GM12878 (cell line): ENCODE data around the gene CBR4. TPM values are rescaled to one million over a fixed set of nuclear protein-coding genes. Genes with fewer than 3 reads are reported as not detected.

Experiments
- ASH2L ChIP-seq: fragments of 300-600, 200-600 bp; sonication (generic); IDR thresholded peaks from 2 replicates; pipeline ENCODE4 v1.6.1; 2017; ENCODE audit warnings: low read depth, mild to moderate bottlenecking, borderline replicate concordance
- BHLHE40 ChIP-seq, 2 experiments: fragments of 450-650 bp in 1 of 2; IDR thresholded peaks; 2 replicates each; pipeline ENCODE4 v1.6.1; 2011 to 2017; ENCODE audit warnings: low read depth in 2 of 2, borderline replicate concordance in 1 of 2, improper control_type of control experiment in 1 of 2, low read length in 1 of 2, mild to moderate bottlenecking in 1 of 2
- CHD2 ChIP-seq: IDR thresholded peaks from 2 replicates; pipeline ENCODE4 v1.6.1; 2011; ENCODE audit warnings: low read depth, low read length, improper control_type of control experiment, borderline replicate concordance
- IRF4 ChIP-seq: IDR thresholded peaks from 2 replicates; pipeline ENCODE4 v1.6.1; 2011; ENCODE audit warnings: low read depth, low read length
- NFXL1 ChIP-seq: fragments of 450-650 bp; IDR thresholded peaks from 2 replicates; pipeline ENCODE4 v1.6.1; 2017; ENCODE audit warnings: antibody characterized with exemption, mild to moderate bottlenecking, borderline replicate concordance
- NFYA ChIP-seq: IDR thresholded peaks from 2 replicates; pipeline ENCODE4 v1.6.1; 2011; ENCODE audit warnings: low read depth, mild to moderate bottlenecking, low read length, improper control_type of control experiment, borderline replicate concordance
- NFYB ChIP-seq: IDR thresholded peaks from 2 replicates; pipeline ENCODE4 v1.6.1; 2011; ENCODE audit warnings: low read depth, mild to moderate bottlenecking, low read length, improper control_type of control experiment, moderate library complexity; ENCODE audit not compliant: insufficient read depth
- NRF1 ChIP-seq: conservative IDR thresholded peaks from 2 replicates; pipeline ENCODE4 v1.6.1; 2011; ENCODE audit warnings: mild to moderate bottlenecking, low read depth, low read length, improper control_type of control experiment
- SIN3A ChIP-seq: IDR thresholded peaks from 2 replicates; pipeline ENCODE4 v1.6.1; 2012; ENCODE audit warnings: low read depth, low read length, improper control_type of control experiment
- polyA plus RNA-seq, 11 experiments: library from polyadenylated mRNA; depleted of rRNA in 4 of 11; unstranded in 6 of 11; stranded (reverse) in 5 of 11; fragments of >200 nt; fragmentation: Nextera tagmentation in 4 of 11; fragmentation: Illumina TruSeq in 1 of 11; extraction: Ambion mirVana in 4 of 11; extraction: Trizol in 1 of 11; gene quantifications; 1 replicate in 1 of 11; 2 replicates in 10 of 11; pipeline versions ENCODE4 v1.2.1 to v1.2.3, GENCODE V29; 2011 to 2016; ENCODE audit warnings: inconsistent platforms in 2 of 11, missing spikeins in 2 of 11, low read depth in 1 of 11
- total RNA-seq, 4 experiments: library from RNA; depleted of rRNA in 3 of 4; stranded (reverse); fragments of >200 nt in 3 of 4; fragmentation: Illumina TruSeq in 1 of 4; extraction: Trizol in 1 of 4; gene quantifications; 2 replicates each; pipeline versions ENCODE4 v1.2.1 to v1.2.3, GENCODE V29; 2013 to 2021
- TF ChIP-seq, protein P1 (sequence below): IDR thresholded peaks from 2 replicates; pipeline ENCODE4 v1.6.1; 2011; ENCODE audit warnings: mild to moderate bottlenecking, low read depth, low read length, moderate library complexity; ENCODE audit not compliant: insufficient replicate concordance
- TF ChIP-seq, protein P2 (sequence below): fragments of 450-650 bp; IDR thresholded peaks from 2 replicates; pipeline ENCODE4 v1.6.1; 2017; ENCODE audit warnings: low read depth, mild to moderate bottlenecking, moderate library complexity

The CBR4 gene
- total and polyA plus RNA-seq, 10 of the 15 experiments (the other 5 are each of a cell fraction or from before 2014, with no cell fraction given): 17.3 to 38.8 (median 24.8) TPM

DNA sequence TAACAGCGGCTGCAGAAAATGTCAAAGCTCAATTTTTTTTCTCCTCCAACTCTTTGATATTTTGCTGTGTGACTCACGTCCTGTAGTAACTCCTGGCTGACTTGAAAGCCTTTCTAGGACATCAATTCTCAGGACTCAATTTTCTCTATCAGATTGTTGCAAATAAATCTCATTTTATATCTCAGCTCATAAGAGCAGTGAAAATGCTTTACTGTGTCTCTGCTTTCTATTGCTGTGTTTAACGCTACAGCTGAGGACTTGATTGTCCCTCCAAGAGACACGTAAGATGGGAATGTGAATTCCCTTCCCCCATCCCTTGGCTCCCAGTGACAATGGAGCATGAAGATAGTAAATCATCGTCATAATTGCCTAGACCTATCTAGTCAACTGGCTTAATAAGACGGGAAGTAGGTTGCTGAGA lies 20.5 kb upstream of the CBR4 start (continued):
- no peak for TF ChIP-seq NFYB
- TF ChIP-seq ASH2L: no peak
- TF ChIP-seq NFXL1: no peak
- TF ChIP-seq CHD2: no peak
- TF ChIP-seq, protein P1, sequence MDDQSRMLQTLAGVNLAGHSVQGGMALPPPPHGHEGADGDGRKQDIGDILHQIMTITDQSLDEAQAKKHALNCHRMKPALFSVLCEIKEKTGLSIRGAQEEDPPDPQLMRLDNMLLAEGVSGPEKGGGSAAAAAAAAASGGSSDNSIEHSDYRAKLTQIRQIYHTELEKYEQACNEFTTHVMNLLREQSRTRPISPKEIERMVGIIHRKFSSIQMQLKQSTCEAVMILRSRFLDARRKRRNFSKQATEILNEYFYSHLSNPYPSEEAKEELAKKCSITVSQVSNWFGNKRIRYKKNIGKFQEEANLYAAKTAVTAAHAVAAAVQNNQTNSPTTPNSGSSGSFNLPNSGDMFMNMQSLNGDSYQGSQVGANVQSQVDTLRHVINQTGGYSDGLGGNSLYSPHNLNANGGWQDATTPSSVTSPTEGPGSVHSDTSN: no peak
- no peak for TF ChIP-seq BHLHE40 (IDR thresholded peaks at IDR 0.05; ENCODE audit: borderline replicate concordance in 1 of 2, low read depth in 2 of 2, low read length in 1 of 2)
- TF ChIP-seq NFYA: no peak
- TF ChIP-seq SIN3A: no peak
- TF ChIP-seq NRF1: no peak
- TF ChIP-seq, protein P2, sequence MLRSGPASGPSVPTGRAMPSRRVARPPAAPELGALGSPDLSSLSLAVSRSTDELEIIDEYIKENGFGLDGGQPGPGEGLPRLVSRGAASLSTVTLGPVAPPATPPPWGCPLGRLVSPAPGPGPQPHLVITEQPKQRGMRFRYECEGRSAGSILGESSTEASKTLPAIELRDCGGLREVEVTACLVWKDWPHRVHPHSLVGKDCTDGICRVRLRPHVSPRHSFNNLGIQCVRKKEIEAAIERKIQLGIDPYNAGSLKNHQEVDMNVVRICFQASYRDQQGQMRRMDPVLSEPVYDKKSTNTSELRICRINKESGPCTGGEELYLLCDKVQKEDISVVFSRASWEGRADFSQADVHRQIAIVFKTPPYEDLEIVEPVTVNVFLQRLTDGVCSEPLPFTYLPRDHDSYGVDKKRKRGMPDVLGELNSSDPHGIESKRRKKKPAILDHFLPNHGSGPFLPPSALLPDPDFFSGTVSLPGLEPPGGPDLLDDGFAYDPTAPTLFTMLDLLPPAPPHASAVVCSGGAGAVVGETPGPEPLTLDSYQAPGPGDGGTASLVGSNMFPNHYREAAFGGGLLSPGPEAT: no peak
- TF ChIP-seq IRF4: no peak
